IMR-90 (cell line): ENCODE results near the gene TMEM240. TPM values are rescaled to one million over a fixed set of nuclear protein-coding genes. Genes with fewer than 3 reads are reported as not detected.
"Not testable (repeated sequence)": the region's sequence is repeated elsewhere in the genome, so short reads cannot be mapped to it uniquely, and the experiment has no call there.

Source experiments
- ATAC-seq: fragments of 200-7000 bp; cut with Tn5 transposase; 2 replicates; pipeline ENCODE4 v1.9.1; 2020; ENCODE audit warnings: low read depth, mild to moderate bottlenecking, moderate library complexity
- BruUV-seq: library from RNA; stranded (reverse); fragments of 400-500 nt; replicated peaks from 2 replicates; lab custom pipeline; 2021; lab: Mats Ljungman, UMichigan
- CTCF ChIA-PET: fragments of 300-600 bp; formaldehyde crosslinking; extraction: SDS; loops from one replicate; lab custom pipeline; 2021; ENCODE audit warnings: antibody characterized with exemption; lab: Yijun Ruan, JAX
- POLR2A ChIA-PET: fragments of 300-600 bp; sonication (Branson Sonifier 250); formaldehyde crosslinking; loops from one replicate; lab custom pipeline; 2022; ENCODE audit warnings: antibody characterized with exemption; ENCODE audit not compliant: unreplicated experiment; lab: Charles Lee
- DNase-seq: peaks from one replicate; pipeline ENCODE4 v3.0.0; 2013
- H2AFZ ChIP-seq: replicated peaks from 2 replicates; pipeline ENCODE3; 2013; ENCODE audit warnings: low read length, mild to moderate bottlenecking; ENCODE audit not compliant: poor library complexity
- H2AK5ac ChIP-seq: 2 replicates; pipeline ENCODE4 v1.6.1; 2013; ENCODE audit warnings: low read depth, low read length, inconsistent platforms
- H2AK9ac ChIP-seq: replicated peaks from 2 replicates; pipeline ENCODE3; 2013; ENCODE audit warnings: mild to moderate bottlenecking, low read depth, low read length, moderate library complexity; ENCODE audit not compliant: poor library complexity
- H2BK120ac ChIP-seq: 2 replicates; pipeline ENCODE4 v1.6.1; 2013; ENCODE audit warnings: low read depth, low read length, inconsistent platforms
- H2BK15ac ChIP-seq: 3 replicates; pipeline ENCODE4 v1.6.1; 2013; ENCODE audit warnings: low read depth, low read length, inconsistent platforms
- H2BK20ac ChIP-seq: 2 replicates; pipeline ENCODE4 v1.6.1; 2013; ENCODE audit warnings: low read depth, mild to moderate bottlenecking, inconsistent platforms, low read length, moderate library complexity
- H2BK5ac ChIP-seq: 2 replicates; pipeline ENCODE4 v1.6.1; 2013; ENCODE audit warnings: mild to moderate bottlenecking, low read depth, low read length, inconsistent platforms; ENCODE audit not compliant: poor library complexity, severe bottlenecking
- H3K14ac ChIP-seq: replicated peaks from 2 replicates; pipeline ENCODE4 v1.6.1; 2013; ENCODE audit warnings: low read depth, low read length, inconsistent platforms
- H3K18ac ChIP-seq: 2 replicates; pipeline ENCODE4 v1.6.1; 2013; ENCODE audit warnings: low read depth, low read length, control low read depth
- H3K23ac ChIP-seq: 2 replicates; pipeline ENCODE4 v1.6.1; 2013; ENCODE audit warnings: low read depth, low read length, inconsistent platforms
- H3K27ac ChIP-seq: 2 replicates; pipeline ENCODE4 v1.5.1; 2013; ENCODE audit warnings: mild to moderate bottlenecking, control low read depth, low read length; ENCODE audit not compliant: insufficient read depth
- H3K27me3 ChIP-seq: 2 replicates; pipeline ENCODE4 v1.6.1; 2013; ENCODE audit warnings: low read length; ENCODE audit not compliant: control insufficient read depth, insufficient read depth
- H3K36me3 ChIP-seq: 2 replicates; pipeline ENCODE4 v1.6.1; 2013; ENCODE audit warnings: low read length, mixed read lengths; ENCODE audit not compliant: control insufficient read depth, insufficient read depth
- H3K4ac ChIP-seq: 2 replicates; pipeline ENCODE4 v1.6.1; 2013; ENCODE audit warnings: low read depth, low read length, inconsistent platforms
- H3K4me1 ChIP-seq: 2 replicates; pipeline ENCODE4 v1.6.1; 2013; ENCODE audit warnings: low read length, mixed read lengths; ENCODE audit not compliant: control insufficient read depth, insufficient read depth
- H3K4me2 ChIP-seq: 2 replicates; pipeline ENCODE4 v1.6.1; 2013; ENCODE audit warnings: low read depth, mild to moderate bottlenecking, control low read depth, low read length, moderate library complexity
- H3K4me3 ChIP-seq: 2 replicates; pipeline ENCODE4 v1.5.1; 2013; ENCODE audit warnings: low read depth, mild to moderate bottlenecking, control low read depth, low read length, moderate library complexity; ENCODE audit not compliant: insufficient read depth
- H3K56ac ChIP-seq: 2 replicates; pipeline ENCODE4 v1.6.1; 2013; ENCODE audit warnings: low read length, inconsistent platforms; ENCODE audit not compliant: insufficient read depth; ENCODE audit errors: extremely low read depth
- H3K79me1 ChIP-seq, 2 experiments: 2 replicates each; pipeline ENCODE4 v1.6.1; 2013; ENCODE audit warnings: low read length in 2 of 2, inconsistent platforms in 1 of 2, low read depth in 1 of 2
- H3K9ac ChIP-seq: 2 replicates; pipeline ENCODE4 v1.6.1; 2013; ENCODE audit warnings: low read depth, low read length, control low read depth
- H3K9me1 ChIP-seq: 2 replicates; pipeline ENCODE4 v1.6.1; 2013; ENCODE audit warnings: low read length, inconsistent platforms; ENCODE audit not compliant: insufficient read depth
- H3K9me3 ChIP-seq: 2 replicates; pipeline ENCODE4 v1.6.1; 2013; ENCODE audit warnings: low read length; ENCODE audit not compliant: control insufficient read depth, insufficient read depth
- H4K20me1 ChIP-seq: 2 replicates; pipeline ENCODE4 v1.6.1; 2013; ENCODE audit warnings: low read length, inconsistent platforms; ENCODE audit not compliant: insufficient read depth
- H4K5ac ChIP-seq: 2 replicates; pipeline ENCODE4 v1.6.1; 2013; ENCODE audit warnings: mild to moderate bottlenecking, low read depth, low read length, control low read depth
- H4K8ac ChIP-seq, 2 experiments: 2 replicates each; pipeline ENCODE4 v1.6.1; 2013; ENCODE audit warnings: low read depth in 2 of 2, low read length in 2 of 2, control low read depth in 1 of 2, inconsistent platforms in 1 of 2
- H4K91ac ChIP-seq: 2 replicates; pipeline ENCODE4 v1.6.1; 2013; ENCODE audit warnings: low read depth, low read length, inconsistent platforms; ENCODE audit not compliant: insufficient read depth
- WGBS, 2 experiments: methylation state at CpG; one replicate each; pipeline versions ENCODE4 v1.1.5 to v1.1.7; 2013; ENCODE audit warnings: missing lambda C conversion rate in 2 of 2; ENCODE audit not compliant: insufficient read length in 1 of 2; ENCODE audit errors: extremely low coverage in 2 of 2; 5-methylcytosine and 5-hydroxymethylcytosine counted together
- dilution Hi-C: fragments of 300-500 bp; cut with HindIII; formaldehyde crosslinking; loops from one replicate; pipeline ENCODE4 v1.14.3; 2018; ENCODE audit warnings: low sequenced_read_pairs; ENCODE audit not compliant: unreplicated experiment
- in situ Hi-C: fragments of 300-500 bp; cut with MboI; formaldehyde crosslinking; loops from 3 replicates; pipeline ENCODE4 v1.14.3; 2019; ENCODE audit warnings: low sequenced_read_pairs, inconsistent platforms, mixed read lengths
- intact Hi-C: fragments of 100-400 bp; cut with micrococcal nuclease; formaldehyde crosslinking; loops from 2 replicates; pipeline ENCODE4 v1.10.0; 2022
- polyA plus RNA-seq, 3 experiments: library from polyadenylated mRNA; depleted of rRNA; stranded (reverse); fragments of >200 nt; gene quantifications; 2 replicates each; pipeline ENCODE4 v1.2.3, GENCODE V29; 2012; ENCODE audit warnings: low replicate concordance in 1 of 3
- total RNA-seq: library from RNA; depleted of rRNA; stranded (reverse); fragments of >200 nt; gene quantifications from 2 replicates; pipeline ENCODE4 v1.2.3, GENCODE V29; 2012

TMEM240 gene
- total and polyA plus RNA-seq, 2 of the 4 experiments (the other 2 are of a cell fraction): 1.6 to 7.6 TPM

- H2BK120ac ChIP-seq, H3K4me3 ChIP-seq, H4K5ac ChIP-seq, H2AK5ac ChIP-seq, H3K23ac ChIP-seq, POLR2A ChIA-PET, H3K4ac ChIP-seq, H4K8ac ChIP-seq, ATAC-seq, in situ Hi-C loops, H4K20me1 ChIP-seq, H2AFZ ChIP-seq, H2BK20ac ChIP-seq, H2BK5ac ChIP-seq, DNase-seq, H4K91ac ChIP-seq, H3K18ac ChIP-seq, intact Hi-C loops, dilution Hi-C loops, H3K56ac ChIP-seq, BruUV-seq, H3K9me3 ChIP-seq, H3K14ac ChIP-seq, CTCF ChIA-PET, H3K27me3 ChIP-seq, H3K9me1 ChIP-seq, H2AK9ac ChIP-seq, H3K9ac ChIP-seq, H2BK15ac ChIP-seq, H3K4me1 ChIP-seq, H3K4me2 ChIP-seq, H3K27ac ChIP-seq: not testable (repeated sequence)
- WGBS, 2 experiments: 100% methylated on average over 4 of the region's 14 CpGs; no CpG with 5 or more reads in 1 of the 2 experiments
- peaks cover 9 to 14% of the 10 kb centered on the region in 2 experiments; a peak in 3 of 4 replicates for H3K79me1 ChIP-seq
- peaks cover 28% of the 10 kb centered on the region for H3K36me3 ChIP-seq
Measured at GRCh38 chr1:1516923-1517322, 23.5 kb downstream of the TMEM240 start.

GRCh38 chr1:1514376-1514775, 26.0 kb downstream of the TMEM240 start:
- dilution Hi-C loops, BruUV-seq, H2BK15ac ChIP-seq, H3K9me1 ChIP-seq, H4K20me1 ChIP-seq, H3K56ac ChIP-seq, H2BK5ac ChIP-seq, ATAC-seq, H3K18ac ChIP-seq, H2AFZ ChIP-seq, H2BK120ac ChIP-seq, H3K14ac ChIP-seq, CTCF ChIA-PET, H3K27ac ChIP-seq, H3K4me3 ChIP-seq, H3K4ac ChIP-seq, H4K8ac ChIP-seq, H2AK9ac ChIP-seq, H2AK5ac ChIP-seq, H3K23ac ChIP-seq, H3K4me2 ChIP-seq, intact Hi-C loops, H3K9me3 ChIP-seq, H3K9ac ChIP-seq, in situ Hi-C loops, DNase-seq, H4K5ac ChIP-seq, H3K4me1 ChIP-seq, POLR2A ChIA-PET, H2BK20ac ChIP-seq, H3K27me3 ChIP-seq, H4K91ac ChIP-seq: not testable (repeated sequence)
- peaks cover 15 to 25% of the 10 kb centered on the region in 2 experiments for H3K79me1 ChIP-seq
- H3K36me3 ChIP-seq: peaks cover 19% of the 10 kb centered on the region
- 90% methylated on average over 4 of the region's 16 CpGs; no CpG with 5 or more reads in 1 of the 2 experiments for WGBS, 2 experiments
